Endodermal cell (in vitro differentiated cells): ENCODE results near the gene SIRPD. TPM values are rescaled to one million over a fixed set of nuclear protein-coding genes. Genes with fewer than 3 reads are reported as not detected.

ENCODE experiments used
- DNase-seq: peaks from one replicate; pipeline ENCODE4 v3.0.0-alpha.2; 2017
- H3K27ac ChIP-seq: 2 replicates; pipeline ENCODE4 v1.5.1; 2013; ENCODE audit warnings: mild to moderate bottlenecking, low read depth, low read length, moderate library complexity
- H3K27me3 ChIP-seq: 2 replicates; pipeline ENCODE4 v1.6.1; 2013; ENCODE audit warnings: mild to moderate bottlenecking, low read length, moderate library complexity; ENCODE audit not compliant: insufficient read depth, control insufficient read depth, poor library complexity, severe bottlenecking
- H3K36me3 ChIP-seq: 2 replicates; pipeline ENCODE4 v1.7.0; 2013; ENCODE audit warnings: mild to moderate bottlenecking, low read length, moderate library complexity; ENCODE audit not compliant: control insufficient read depth, insufficient read depth
- H3K4me1 ChIP-seq: one replicate; pipeline ENCODE4 v1.7.0; 2013; ENCODE audit warnings: low read length; ENCODE audit not compliant: control insufficient read depth, insufficient read depth
- H3K4me3 ChIP-seq: 2 replicates; pipeline ENCODE4 v1.5.1; 2013; ENCODE audit warnings: mild to moderate bottlenecking, low read length, moderate library complexity
- H3K9ac ChIP-seq: 2 replicates; pipeline ENCODE4 v1.6.1; 2013; ENCODE audit warnings: mild to moderate bottlenecking, low read length, moderate library complexity; ENCODE audit not compliant: poor library complexity, severe bottlenecking; ENCODE audit errors: extremely low read depth
- H3K9me3 ChIP-seq: 2 replicates; pipeline ENCODE4 v1.6.1; 2013; ENCODE audit warnings: mild to moderate bottlenecking, low read length, moderate library complexity; ENCODE audit not compliant: control insufficient read depth
- H3K27ac Mint-ChIP-seq: 2 replicates; pipeline ENCODE4 v1.8.0; 2020; ENCODE audit warnings: mixed read lengths
- H3K27me3 Mint-ChIP-seq: 2 replicates; pipeline ENCODE4 v1.8.0; 2021; ENCODE audit warnings: mild to moderate bottlenecking, mixed read lengths; ENCODE audit not compliant: insufficient read depth
- H3K36me3 Mint-ChIP-seq: 2 replicates; pipeline ENCODE4 v1.8.0; 2020; ENCODE audit warnings: low read depth, mixed read lengths
- H3K4me1 Mint-ChIP-seq: 2 replicates; pipeline ENCODE4 v1.8.0; 2020; ENCODE audit warnings: mixed read lengths
- H3K4me3 Mint-ChIP-seq: 2 replicates; pipeline ENCODE4 v1.8.0; 2020; ENCODE audit warnings: mild to moderate bottlenecking, moderate library complexity, mixed read lengths
- H3K9me3 Mint-ChIP-seq: 2 replicates; pipeline ENCODE4 v1.8.0; 2020; ENCODE audit warnings: mild to moderate bottlenecking, mixed read lengths
- WGBS, 2 experiments: methylation state at CpG; one replicate each; pipeline versions ENCODE4 v1.1.5 to v1.1.7; 2013; ENCODE audit warnings: missing lambda C conversion rate in 2 of 2, mixed read lengths in 1 of 2; ENCODE audit not compliant: insufficient coverage in 1 of 2, insufficient read length in 1 of 2; 5-methylcytosine and 5-hydroxymethylcytosine counted together
- total RNA-seq, 2 donors: library from RNA; stranded (reverse); fragmentation: NEBNext Ultra II Directional in 1 of 2; extraction: Animal tissue kit (Norgen Biotek cat#: 25700) in 1 of 2; gene quantifications; 2 replicates in 1 of 2; 3 replicates in 1 of 2; pipeline ENCODE4 v1.2.1, GENCODE V29; 2021
- TF ChIP-seq, protein P1 (sequence below): fragments of 200-600 bp; sonication (generic); conservative IDR thresholded peaks from 2 replicates; pipeline ENCODE4 v1.5.0; 2021; ENCODE audit warnings: antibody characterized with exemption, mild to moderate bottlenecking

Gene SIRPD
- total RNA-seq, 2 donors from 2014 or later = not detected

DNA sequence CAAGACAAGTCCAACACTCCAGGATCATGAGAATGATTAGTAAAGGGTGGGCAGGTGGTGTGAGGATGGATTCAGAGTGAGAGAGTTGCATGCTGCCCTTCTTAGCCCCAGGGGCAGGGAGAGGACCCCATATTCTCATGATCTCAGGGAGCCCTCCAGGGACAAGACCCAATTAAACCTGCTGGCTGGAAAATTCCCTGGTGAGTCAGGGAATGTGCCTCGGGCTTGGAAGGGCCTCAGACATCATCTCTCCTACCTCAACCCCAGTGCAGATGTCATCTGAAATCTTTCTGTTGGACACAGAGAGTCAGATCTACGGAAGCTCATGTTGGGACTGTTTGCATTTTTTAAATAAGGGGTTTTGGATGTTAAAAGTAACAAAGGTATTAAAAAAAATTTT is 9.2 kb upstream of the SIRPD start:
- 88% methylated on average over 2 of the region's 2 CpGs; no CpG with 5 or more reads in 1 of the 2 experiments for WGBS, 2 experiments
- Histone ChIP-seq H3K9ac (no peak overlapping the region), H3K36me3 (no peaks in the 10 kb centered on the region), H3K4me1 (no peaks in the 10 kb centered on the region), H3K27me3 (no peaks in the 10 kb centered on the region), H3K27ac (no peak overlapping the region), H3K9me3 (no peaks in the 10 kb centered on the region), H3K4me3 (no peak overlapping the region)
- Mint-ChIP-seq H3K36me3 (no peaks in the 10 kb centered on the region), H3K27me3 (peaks cover 4% of the 10 kb centered on the region), H3K9me3 (peaks cover 3% of the 10 kb centered on the region), H3K4me1 (no peaks in the 10 kb centered on the region), H3K27ac (no peak overlapping the region), H3K4me3 (no peak overlapping the region)
- no peak for DNase-seq
- TF ChIP-seq, protein P1, sequence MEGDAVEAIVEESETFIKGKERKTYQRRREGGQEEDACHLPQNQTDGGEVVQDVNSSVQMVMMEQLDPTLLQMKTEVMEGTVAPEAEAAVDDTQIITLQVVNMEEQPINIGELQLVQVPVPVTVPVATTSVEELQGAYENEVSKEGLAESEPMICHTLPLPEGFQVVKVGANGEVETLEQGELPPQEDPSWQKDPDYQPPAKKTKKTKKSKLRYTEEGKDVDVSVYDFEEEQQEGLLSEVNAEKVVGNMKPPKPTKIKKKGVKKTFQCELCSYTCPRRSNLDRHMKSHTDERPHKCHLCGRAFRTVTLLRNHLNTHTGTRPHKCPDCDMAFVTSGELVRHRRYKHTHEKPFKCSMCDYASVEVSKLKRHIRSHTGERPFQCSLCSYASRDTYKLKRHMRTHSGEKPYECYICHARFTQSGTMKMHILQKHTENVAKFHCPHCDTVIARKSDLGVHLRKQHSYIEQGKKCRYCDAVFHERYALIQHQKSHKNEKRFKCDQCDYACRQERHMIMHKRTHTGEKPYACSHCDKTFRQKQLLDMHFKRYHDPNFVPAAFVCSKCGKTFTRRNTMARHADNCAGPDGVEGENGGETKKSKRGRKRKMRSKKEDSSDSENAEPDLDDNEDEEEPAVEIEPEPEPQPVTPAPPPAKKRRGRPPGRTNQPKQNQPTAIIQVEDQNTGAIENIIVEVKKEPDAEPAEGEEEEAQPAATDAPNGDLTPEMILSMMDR = no peak

DNA sequence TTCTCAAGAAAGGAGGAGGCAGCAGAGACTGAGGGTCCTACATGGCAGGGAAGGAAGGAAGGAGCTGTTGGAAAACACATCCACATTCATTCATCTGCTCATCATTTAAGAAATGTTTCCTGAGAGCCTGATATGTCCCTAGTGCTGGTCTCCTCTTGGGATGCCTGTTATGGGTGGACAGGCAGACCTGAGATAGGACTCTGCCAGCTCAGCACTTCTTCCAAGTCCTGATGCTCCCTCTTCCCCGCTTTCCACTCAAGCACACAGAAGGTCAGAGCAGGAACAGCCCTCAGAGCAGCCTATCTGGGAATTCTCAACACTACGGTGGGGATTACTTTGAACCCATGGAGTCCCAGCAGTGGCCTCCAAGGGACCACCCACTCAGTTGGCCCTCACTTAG is 8.0 kb upstream of the SIRPD start:
- Histone ChIP-seq H3K9ac (no peak overlapping the region), H3K27ac (no peak overlapping the region), H3K27me3 (no peaks in the 10 kb centered on the region), H3K4me1 (no peaks in the 10 kb centered on the region), H3K4me3 (no peak overlapping the region), H3K36me3 (no peaks in the 10 kb centered on the region), H3K9me3 (no peaks in the 10 kb centered on the region)
- no peaks in the 10 kb centered on the region for H3K36me3 Mint-ChIP-seq
- 94 to 100% methylated on average over 1 to 2 of the region's 2 CpGs for WGBS, 2 experiments
- TF ChIP-seq, protein P1 = no peak
- H3K27me3 Mint-ChIP-seq = peaks cover 1% of the 10 kb centered on the region
- no peak for DNase-seq
- H3K27ac Mint-ChIP-seq = no peak overlapping the region
- H3K9me3 Mint-ChIP-seq = peaks cover 3% of the 10 kb centered on the region
- no peak overlapping the region for H3K4me3 Mint-ChIP-seq
- H3K4me1 Mint-ChIP-seq = no peaks in the 10 kb centered on the region

DNA sequence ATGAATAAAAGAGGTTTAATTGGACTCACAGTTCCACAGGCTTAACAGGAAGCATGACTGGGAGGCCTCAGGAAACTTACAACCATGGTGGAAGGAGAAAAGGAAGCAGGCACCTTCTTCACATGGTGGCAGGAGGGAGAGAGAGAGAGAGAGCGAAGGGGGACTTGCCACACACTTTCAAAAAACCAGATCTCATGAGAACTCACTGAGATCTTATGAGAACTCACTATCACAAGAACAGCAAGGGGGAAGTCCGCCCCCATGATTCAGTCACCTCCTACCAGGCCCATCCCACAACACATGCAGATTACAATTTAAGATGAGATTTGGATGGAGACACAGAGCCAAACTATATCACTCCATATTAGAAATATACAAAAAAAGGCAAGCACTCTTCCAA is 6.1 kb upstream of the SIRPD start:
- Histone ChIP-seq H3K27ac (no peak overlapping the region), H3K9ac (no peak overlapping the region), H3K4me3 (no peak overlapping the region), H3K36me3 (no peaks in the 10 kb centered on the region), H3K4me1 (no peaks in the 10 kb centered on the region), H3K9me3 (no peaks in the 10 kb centered on the region), H3K27me3 (no peaks in the 10 kb centered on the region)
- Mint-ChIP-seq H3K27ac (no peak overlapping the region), H3K4me1 (no peaks in the 10 kb centered on the region), H3K36me3 (no peaks in the 10 kb centered on the region), H3K9me3 (peaks cover 3% of the 10 kb centered on the region), H3K27me3 (peaks cover 1% of the 10 kb centered on the region), H3K4me3 (no peak overlapping the region)
- DNase-seq = no peak
- TF ChIP-seq, protein P1 = no peak
- 100% methylated on average over 1 of the region's 2 CpGs; no CpG with 5 or more reads in 1 of the 2 experiments for WGBS, 2 experiments
